ENCODE data around the gene LPAR6.

The LPAR6 gene

DNA sequence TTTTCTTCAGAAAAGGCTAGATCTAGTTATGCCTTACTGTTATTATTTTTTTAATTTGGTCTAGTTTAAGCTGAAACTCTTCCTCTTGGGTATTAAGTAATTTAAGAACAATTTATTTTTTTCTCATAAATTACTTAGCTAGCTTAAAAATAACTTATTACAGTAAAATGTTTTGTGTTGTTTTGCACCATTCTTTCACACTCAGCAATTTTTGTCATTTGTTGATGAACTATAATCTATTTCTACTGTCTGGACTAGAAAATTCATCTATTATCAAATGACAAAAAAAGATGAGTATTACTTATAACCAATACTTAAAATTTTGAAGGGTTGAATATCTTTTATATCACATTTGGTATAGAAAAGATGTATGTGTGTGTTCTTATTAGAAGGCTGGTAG, 1.6 kb upstream of the LPAR6 start:
- Histone ChIP-seq H3K36me3 (ENCODE audit: insufficient read depth, low read length) (peaks cover 28% of the 10 kb centered on the region), H3K79me2 (ENCODE audit: insufficient read depth, low read length) (peaks cover 51% of the 10 kb centered on the region), H3K4me1 (ENCODE audit: insufficient read depth, low read length) (peaks cover 24% of the 10 kb centered on the region)

DNA sequence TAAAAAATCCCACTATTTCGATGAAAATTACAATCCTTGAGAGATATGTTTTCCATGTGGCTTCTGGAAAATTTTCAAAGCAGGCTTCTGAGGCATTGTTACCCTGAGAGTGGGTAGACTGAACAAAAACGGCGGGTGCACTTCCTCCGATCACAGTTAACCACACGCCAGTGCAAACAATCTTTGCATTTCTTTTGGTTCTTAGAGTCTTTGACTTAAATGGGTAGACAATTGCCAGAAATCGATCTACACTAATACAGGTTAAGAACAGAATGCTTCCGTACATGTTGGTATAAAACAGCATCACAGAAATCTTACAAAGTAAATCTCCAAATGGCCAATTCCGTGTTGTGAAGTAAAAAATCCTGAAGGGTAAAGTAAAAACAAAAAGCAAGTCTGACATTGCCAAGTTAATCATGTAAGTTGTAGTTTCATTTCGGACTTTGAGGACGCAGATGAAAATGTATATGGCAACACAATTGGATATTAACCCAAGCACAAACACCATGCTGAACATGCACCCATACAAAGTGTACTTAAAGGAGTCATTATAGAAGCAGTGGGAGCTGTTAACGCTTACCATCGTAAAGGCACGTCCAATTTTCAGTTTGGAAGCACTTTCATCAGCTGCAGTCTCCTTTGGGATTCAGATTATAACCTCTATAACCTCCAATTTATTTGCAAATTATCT, 927 bp downstream of the LPAR6 start:
- peaks cover 36% of the 10 kb centered on the region for H3K4me1 ChIP-seq (ENCODE audit: insufficient read depth, low read length)
- peaks cover 24% of the 10 kb centered on the region for H3K36me3 ChIP-seq (ENCODE audit: insufficient read depth, low read length)
- no peaks in the 10 kb centered on the region for H4K20me1 ChIP-seq (ENCODE audit: insufficient read depth, low read length)
- TF ChIP-seq, protein P1, sequence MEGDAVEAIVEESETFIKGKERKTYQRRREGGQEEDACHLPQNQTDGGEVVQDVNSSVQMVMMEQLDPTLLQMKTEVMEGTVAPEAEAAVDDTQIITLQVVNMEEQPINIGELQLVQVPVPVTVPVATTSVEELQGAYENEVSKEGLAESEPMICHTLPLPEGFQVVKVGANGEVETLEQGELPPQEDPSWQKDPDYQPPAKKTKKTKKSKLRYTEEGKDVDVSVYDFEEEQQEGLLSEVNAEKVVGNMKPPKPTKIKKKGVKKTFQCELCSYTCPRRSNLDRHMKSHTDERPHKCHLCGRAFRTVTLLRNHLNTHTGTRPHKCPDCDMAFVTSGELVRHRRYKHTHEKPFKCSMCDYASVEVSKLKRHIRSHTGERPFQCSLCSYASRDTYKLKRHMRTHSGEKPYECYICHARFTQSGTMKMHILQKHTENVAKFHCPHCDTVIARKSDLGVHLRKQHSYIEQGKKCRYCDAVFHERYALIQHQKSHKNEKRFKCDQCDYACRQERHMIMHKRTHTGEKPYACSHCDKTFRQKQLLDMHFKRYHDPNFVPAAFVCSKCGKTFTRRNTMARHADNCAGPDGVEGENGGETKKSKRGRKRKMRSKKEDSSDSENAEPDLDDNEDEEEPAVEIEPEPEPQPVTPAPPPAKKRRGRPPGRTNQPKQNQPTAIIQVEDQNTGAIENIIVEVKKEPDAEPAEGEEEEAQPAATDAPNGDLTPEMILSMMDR (IDR thresholded peaks at IDR 0.05; ENCODE audit: borderline replicate concordance, extremely low read depth, low read length, poor library complexity, severe bottlenecking) = no peak
- no peak for TF ChIP-seq EZH2 (IDR thresholded peaks at IDR 0.05; ENCODE audit: borderline replicate concordance, low read depth, low read length, severe bottlenecking)
- no peaks in the 10 kb centered on the region for H3K9me3 ChIP-seq (ENCODE audit: insufficient read depth, low read length, severe bottlenecking)
- peak; percentile 67 for DNase-seq
- peak overlapping the region; percentile 94 for H3K27ac ChIP-seq (ENCODE audit: low read length)
- peak overlapping the region; percentile 72 to 76 for H3K4me3 ChIP-seq (ENCODE audit: low read depth in 1 of 2, low read length in 2 of 2)
- H3K9ac ChIP-seq (ENCODE audit: low read depth, low read length) = peak overlapping the region; percentile 71
- H3K27me3 ChIP-seq (ENCODE audit: insufficient read depth, low read length, poor library complexity) = no peaks in the 10 kb centered on the region
- peak overlapping the region; percentile 65 for H3K4me2 ChIP-seq (ENCODE audit: insufficient read depth, low read length)
- peak overlapping the region; percentile 50 for H2AFZ ChIP-seq (ENCODE audit: low read depth, low read length)
- peak; percentile 81 for ATAC-seq (ENCODE audit: insufficient read depth, low read depth)
- peaks cover 70% of the 10 kb centered on the region for H3K79me2 ChIP-seq (ENCODE audit: insufficient read depth, low read length)

More for the DNA sequence above, 1.6 kb upstream of the LPAR6 start:
- Histone ChIP-seq H3K4me3 (ENCODE audit: low read depth in 1 of 2, low read length in 2 of 2) (no peak overlapping the region), H4K20me1 (ENCODE audit: insufficient read depth, low read length) (no peaks in the 10 kb centered on the region), H3K9ac (ENCODE audit: low read depth, low read length) (no peak overlapping the region), H3K4me2 (ENCODE audit: insufficient read depth, low read length) (no peak overlapping the region), H3K27ac (ENCODE audit: low read length) (no peak overlapping the region), H3K27me3 (ENCODE audit: insufficient read depth, low read length, poor library complexity) (no peaks in the 10 kb centered on the region), H3K9me3 (ENCODE audit: insufficient read depth, low read length, severe bottlenecking) (peaks cover 3% of the 10 kb centered on the region), H2AFZ (ENCODE audit: low read depth, low read length) (no peak overlapping the region)
- no peak for DNase-seq
- TF ChIP-seq, protein P1 (IDR thresholded peaks at IDR 0.05; ENCODE audit: borderline replicate concordance, extremely low read depth, low read length, poor library complexity, severe bottlenecking) = no peak
- TF ChIP-seq EZH2 (IDR thresholded peaks at IDR 0.05; ENCODE audit: borderline replicate concordance, low read depth, low read length, severe bottlenecking) = no peak
- ATAC-seq (ENCODE audit: insufficient read depth, low read depth) = no peak

DNA sequence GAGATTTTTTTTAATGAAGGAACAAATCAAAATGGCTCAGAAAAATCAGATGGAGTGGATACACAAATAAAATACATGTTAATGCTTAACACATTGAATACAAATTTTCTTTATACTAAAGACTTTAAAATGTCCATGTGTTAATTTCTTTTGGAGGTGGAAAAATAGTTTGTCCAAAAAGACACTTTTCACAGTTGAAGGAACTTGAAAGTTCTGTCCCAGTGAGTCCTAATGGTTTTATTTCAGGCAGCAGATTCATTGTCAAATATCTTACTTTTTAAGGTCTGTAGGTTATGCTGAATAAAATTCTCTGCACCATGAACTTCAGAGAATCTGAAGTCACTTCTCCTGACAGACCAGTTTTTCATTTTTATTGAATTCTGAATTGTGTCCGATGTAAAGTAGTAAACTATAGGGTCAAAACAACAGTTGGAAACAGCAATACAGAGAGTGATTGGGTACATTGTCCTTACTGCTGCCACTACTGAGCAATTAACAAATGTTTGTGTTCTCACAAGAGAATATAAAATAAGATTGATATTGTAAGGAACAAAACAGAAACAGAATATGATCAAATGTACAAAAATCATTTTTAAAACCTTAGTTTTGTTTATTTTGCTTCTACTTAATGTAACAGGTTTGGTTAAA, 1.6 kb downstream of the LPAR6 start:
- DNase-seq = no peak
- Histone ChIP-seq H3K27me3 (ENCODE audit: insufficient read depth, low read length, poor library complexity) (no peaks in the 10 kb centered on the region), H3K4me3 (ENCODE audit: low read depth in 1 of 2, low read length in 2 of 2) (peak overlapping the region; percentile 72 to 76), H3K36me3 (ENCODE audit: insufficient read depth, low read length) (peaks cover 24% of the 10 kb centered on the region), H3K9me3 (ENCODE audit: insufficient read depth, low read length, severe bottlenecking) (no peaks in the 10 kb centered on the region), H3K4me2 (ENCODE audit: insufficient read depth, low read length) (peak overlapping the region; percentile 65), H4K20me1 (ENCODE audit: insufficient read depth, low read length) (no peaks in the 10 kb centered on the region), H3K4me1 (ENCODE audit: insufficient read depth, low read length) (peaks cover 42% of the 10 kb centered on the region), H2AFZ (ENCODE audit: low read depth, low read length) (peak overlapping the region; percentile 50; the same call in 1 of the 2 replicates), H3K27ac (ENCODE audit: low read length) (peak overlapping the region; percentile 94), H3K79me2 (ENCODE audit: insufficient read depth, low read length) (peaks cover 76% of the 10 kb centered on the region), H3K9ac (ENCODE audit: low read depth, low read length) (peak overlapping the region; percentile 71)
- ATAC-seq (ENCODE audit: insufficient read depth, low read depth) = peak; percentile 48
- TF ChIP-seq, protein P1 (IDR thresholded peaks at IDR 0.05; ENCODE audit: borderline replicate concordance, extremely low read depth, low read length, poor library complexity, severe bottlenecking) = no peak
- no peak for TF ChIP-seq EZH2 (IDR thresholded peaks at IDR 0.05; ENCODE audit: borderline replicate concordance, low read depth, low read length, severe bottlenecking)
